Mesenchymal stem cell (in vitro differentiated cells and primary cell): ENCODE data around the gene OSBPL2.

Experiments used
- DNase-seq: peaks from one replicate; pipeline ENCODE4 v3.0.0-alpha.2; 2013
- H2AFZ ChIP-seq: one replicate; pipeline ENCODE4 v1.6.1; 2013; ENCODE audit warnings: low read depth, mild to moderate bottlenecking, control low read depth, inconsistent platforms, low read length, moderate library complexity
- H2AK5ac ChIP-seq: 2 replicates; pipeline ENCODE4 v1.6.1; 2013; ENCODE audit warnings: low read length, moderate library complexity, mild to moderate bottlenecking, inconsistent platforms; ENCODE audit not compliant: severe bottlenecking
- H2BK120ac ChIP-seq: one replicate; pipeline ENCODE4 v1.6.1; 2013; ENCODE audit warnings: low read depth, mild to moderate bottlenecking, inconsistent platforms, low read length, moderate library complexity
- H2BK12ac ChIP-seq, 2 experiments: one replicate each; pipeline ENCODE4 v1.6.1; 2013; ENCODE audit warnings: inconsistent platforms in 2 of 2, low read length in 2 of 2, mild to moderate bottlenecking in 2 of 2, moderate library complexity in 2 of 2, control low read depth in 1 of 2
- H2BK15ac ChIP-seq: one replicate; pipeline ENCODE4 v1.6.1; 2013; ENCODE audit warnings: mild to moderate bottlenecking, low read depth, inconsistent platforms; ENCODE audit not compliant: poor library complexity, severe bottlenecking
- H2BK5ac ChIP-seq: 2 replicates; pipeline ENCODE4 v1.6.1; 2013; ENCODE audit warnings: low read depth, mild to moderate bottlenecking, low read length, control low read depth, inconsistent platforms; ENCODE audit not compliant: poor library complexity, severe bottlenecking
- H3K14ac ChIP-seq, 2 experiments: one replicate each; pipeline ENCODE4 v1.6.1; 2013; ENCODE audit warnings: inconsistent platforms in 2 of 2, low read length in 2 of 2, control low read depth in 1 of 2, mild to moderate bottlenecking in 1 of 2, moderate library complexity in 1 of 2
- H3K18ac ChIP-seq, 2 experiments: one replicate each; pipeline ENCODE4 v1.6.1; 2013; ENCODE audit warnings: inconsistent platforms in 2 of 2, low read length in 2 of 2, control low read depth in 1 of 2, low read depth in 1 of 2, mild to moderate bottlenecking in 1 of 2
- H3K23ac ChIP-seq, 2 experiments: one replicate each; pipeline ENCODE4 v1.6.1; 2013; ENCODE audit warnings: inconsistent platforms in 2 of 2, low read length in 2 of 2, mild to moderate bottlenecking in 2 of 2, moderate library complexity in 2 of 2, control low read depth in 1 of 2
- H3K27ac ChIP-seq: 2 replicates; pipeline ENCODE4 v1.5.1; 2013; ENCODE audit warnings: mild to moderate bottlenecking, moderate library complexity, low read length, control low read depth, inconsistent platforms; ENCODE audit not compliant: poor library complexity, severe bottlenecking
- H3K27me3 ChIP-seq, 2 experiments: 2 replicates each; pipeline versions ENCODE4 v1.6.1 to v1.7.0; 2013; ENCODE audit warnings: low read length in 2 of 2, mild to moderate bottlenecking in 2 of 2, moderate library complexity in 2 of 2, control low read depth in 1 of 2, inconsistent platforms in 1 of 2; ENCODE audit not compliant: control insufficient read depth in 1 of 2, insufficient read depth in 1 of 2
- H3K36me3 ChIP-seq, 2 experiments: 2 replicates each; pipeline versions ENCODE4 v1.6.1 to v1.7.0; 2013; ENCODE audit warnings: low read length in 2 of 2, control low read depth in 1 of 2, inconsistent platforms in 1 of 2, low read depth in 1 of 2, mild to moderate bottlenecking in 1 of 2; ENCODE audit not compliant: insufficient read depth in 2 of 2, control insufficient read depth in 1 of 2
- H3K4ac ChIP-seq, 2 experiments: one replicate each; pipeline ENCODE4 v1.6.1; 2013; ENCODE audit warnings: inconsistent platforms in 2 of 2, low read length in 2 of 2, mild to moderate bottlenecking in 2 of 2, moderate library complexity in 2 of 2, control low read depth in 1 of 2, low read depth in 1 of 2
- H3K4me1 ChIP-seq: 2 replicates; pipeline ENCODE4 v1.6.1; 2013; ENCODE audit warnings: low read depth, low read length, control low read depth; ENCODE audit not compliant: control insufficient read depth, insufficient read depth
- H3K4me2 ChIP-seq: 2 replicates; pipeline ENCODE4 v1.6.1; 2013; ENCODE audit warnings: low read length, mild to moderate bottlenecking, inconsistent platforms; ENCODE audit not compliant: poor library complexity, severe bottlenecking
- H3K4me3 ChIP-seq, 2 experiments: 2 replicates each; pipeline versions ENCODE4 v1.5.1 to v1.7.0; 2013; ENCODE audit warnings: low read length in 2 of 2, mild to moderate bottlenecking in 2 of 2, control low read depth in 1 of 2, low read depth in 1 of 2; ENCODE audit not compliant: insufficient read depth in 1 of 2
- H3K79me1 ChIP-seq: replicated peaks from 2 replicates; pipeline ENCODE4 v1.6.1; 2013; ENCODE audit warnings: mild to moderate bottlenecking, control low read depth, low read length, inconsistent platforms; ENCODE audit not compliant: poor library complexity, severe bottlenecking
- H3K9ac ChIP-seq: 2 replicates; pipeline ENCODE4 v1.7.0; 2013; ENCODE audit warnings: mild to moderate bottlenecking, low read length, moderate library complexity
- H3K9me3 ChIP-seq: 2 replicates; pipeline ENCODE4 v1.7.0; 2013; ENCODE audit warnings: mild to moderate bottlenecking, low read length; ENCODE audit not compliant: control insufficient read depth
- H4K8ac ChIP-seq: one replicate; pipeline ENCODE4 v1.6.1; 2013; ENCODE audit warnings: inconsistent platforms, mild to moderate bottlenecking, low read length, moderate library complexity
- H4K91ac ChIP-seq: one replicate; pipeline ENCODE4 v1.6.1; 2013; ENCODE audit warnings: mild to moderate bottlenecking, low read length, inconsistent platforms
- whole genome bisulfite sequencing: methylation state at CpG from one replicate; pipeline ENCODE4 v1.1.7; 2013; ENCODE audit warnings: mixed read lengths; 5-methylcytosine and 5-hydroxymethylcytosine counted together

OSBPL2 gene

DNA sequence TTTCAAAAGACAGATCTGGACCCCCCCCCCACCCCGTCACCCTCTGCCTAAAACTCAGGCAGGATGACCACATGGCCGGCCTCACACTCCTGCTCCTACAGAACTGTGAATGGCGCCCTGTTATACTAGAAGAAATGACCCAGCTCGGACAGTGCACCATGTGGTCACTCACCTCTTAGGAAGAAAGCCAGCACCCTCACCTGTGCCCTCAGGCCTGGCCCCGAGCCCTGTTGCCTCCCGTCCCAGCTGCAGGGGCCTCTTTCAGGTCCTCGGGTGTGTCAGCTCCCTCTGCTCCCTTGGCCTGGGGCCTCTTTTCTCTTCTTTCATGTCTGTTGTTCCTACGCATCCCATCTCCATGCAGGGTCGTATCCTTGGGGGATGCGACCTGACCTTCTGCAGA, 23.7 kb downstream of the OSBPL2 start:
- WGBS = 97% methylated on average over 10 of the region's 10 CpGs
- H2AFZ ChIP-seq = no peak overlapping the region
- no peak overlapping the region for H4K8ac ChIP-seq
- H2BK5ac ChIP-seq = no peak overlapping the region
- H3K36me3 ChIP-seq = peaks cover 69 to 80% of the 10 kb centered on the region in 2 experiments
- no peak overlapping the region for H3K27ac ChIP-seq
- H3K9me3 ChIP-seq = peaks cover 12% of the 10 kb centered on the region
- H3K4me2 ChIP-seq = no peak overlapping the region
- no peak overlapping the region for H2AK5ac ChIP-seq
- H3K4me1 ChIP-seq = peaks cover 8% of the 10 kb centered on the region
- peaks cover 56% of the 10 kb centered on the region for H3K79me1 ChIP-seq
- H4K91ac ChIP-seq = no peak overlapping the region
- no peak overlapping the region for H3K18ac ChIP-seq
- no peaks in the 10 kb centered on the region for H3K27me3 ChIP-seq
- H3K23ac ChIP-seq = no peak overlapping the region
- H2BK12ac ChIP-seq = no peak overlapping the region
- no peak overlapping the region for H2BK15ac ChIP-seq
- no peak overlapping the region for H3K4ac ChIP-seq
- H2BK120ac ChIP-seq = no peak overlapping the region
- H3K9ac ChIP-seq = no peak overlapping the region
- H3K4me3 ChIP-seq = no peak overlapping the region
- no peak for DNase-seq
- no peak overlapping the region for H3K14ac ChIP-seq

GRCh38 chr20:62263396-62263795, 25.1 kb downstream of the OSBPL2 start:
- H3K9ac ChIP-seq = no peak overlapping the region
- no peak overlapping the region for H2AK5ac ChIP-seq
- H3K4ac ChIP-seq = no peak overlapping the region

GRCh38 chr20:62265365-62265764, 27.0 kb downstream of the OSBPL2 start:
- no peak overlapping the region for H3K9ac ChIP-seq
- no peak overlapping the region for H3K4ac ChIP-seq
- no peak overlapping the region for H3K4me2 ChIP-seq
- H3K27ac ChIP-seq = no peak overlapping the region
- H3K14ac ChIP-seq = no peak overlapping the region
- H4K8ac ChIP-seq = no peak overlapping the region
- no peaks in the 10 kb centered on the region for H3K4me1 ChIP-seq
- DNase-seq = no peak
- peaks cover 54% of the 10 kb centered on the region for H3K79me1 ChIP-seq
- H3K4me3 ChIP-seq = no peak overlapping the region
- no peak overlapping the region for H2BK12ac ChIP-seq
- H3K9me3 ChIP-seq = peaks cover 12% of the 10 kb centered on the region
- no peak overlapping the region for H2AFZ ChIP-seq
- no peak overlapping the region for H3K18ac ChIP-seq
- H2AK5ac ChIP-seq = no peak overlapping the region
- no peak overlapping the region for H4K91ac ChIP-seq
- no peak overlapping the region for H2BK15ac ChIP-seq
- H3K23ac ChIP-seq = no peak overlapping the region
- no peak overlapping the region for H2BK5ac ChIP-seq
- H3K27me3 ChIP-seq = no peaks in the 10 kb centered on the region
- no peak overlapping the region for H2BK120ac ChIP-seq
- no CpG with 5 or more reads among the region's 1 CpG for WGBS
- peaks cover 69 to 79% of the 10 kb centered on the region in 2 experiments for H3K36me3 ChIP-seq

More at GRCh38 chr20:62263396-62263795, 25.1 kb downstream of the OSBPL2 start:
- Histone ChIP-seq H3K27ac (no peak overlapping the region), H3K18ac (no peak overlapping the region), H2BK15ac (no peak overlapping the region), H3K14ac (no peak overlapping the region), H3K36me3 (peaks cover 70 to 78% of the 10 kb centered on the region in 2 experiments), H3K27me3 (no peaks in the 10 kb centered on the region), H3K79me1 (peaks cover 52% of the 10 kb centered on the region), H2BK120ac (no peak overlapping the region), H3K4me2 (no peak overlapping the region), H3K4me3 (no peak overlapping the region), H3K23ac (no peak overlapping the region), H2BK12ac (no peak overlapping the region), H3K9me3 (peaks cover 12% of the 10 kb centered on the region), H4K91ac (no peak overlapping the region), H2BK5ac (no peak overlapping the region), H4K8ac (no peak overlapping the region), H3K4me1 (peaks cover 7% of the 10 kb centered on the region), H2AFZ (no peak overlapping the region)
- no peak for DNase-seq
- WGBS = 99% methylated on average over 14 of the region's 14 CpGs

DNA sequence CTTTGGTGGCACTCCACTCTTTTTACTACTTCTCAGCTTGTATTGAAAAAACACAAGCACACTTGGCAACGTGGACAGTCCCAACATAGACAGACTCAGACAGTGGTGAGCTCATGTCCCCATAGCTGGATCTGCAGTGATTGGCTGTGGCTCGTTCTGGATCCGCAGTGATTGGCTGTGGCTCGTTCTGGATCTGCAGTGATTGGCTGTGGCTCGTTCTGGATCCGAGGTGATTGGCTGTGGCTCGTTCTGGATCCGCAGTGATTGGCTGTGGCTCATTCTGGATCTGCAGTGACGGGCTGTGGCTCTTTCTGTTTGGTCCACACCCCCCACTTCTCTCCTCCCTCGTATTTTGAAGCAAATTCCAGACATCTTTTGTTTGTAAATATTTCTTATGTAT, 28.0 kb downstream of the OSBPL2 start:
- WGBS = 94% methylated on average over 9 of the region's 10 CpGs
- Histone ChIP-seq H3K4me3 (no peak overlapping the region), H3K23ac (no peak overlapping the region), H2BK12ac (no peak overlapping the region), H2BK5ac (no peak overlapping the region), H4K8ac (no peak overlapping the region), H2AK5ac (no peak overlapping the region), H2BK120ac (no peak overlapping the region), H3K79me1 (peaks cover 55% of the 10 kb centered on the region), H3K14ac (no peak overlapping the region), H3K27ac (no peak overlapping the region), H3K4me1 (no peaks in the 10 kb centered on the region), H2AFZ (no peak overlapping the region), H2BK15ac (no peak overlapping the region), H3K18ac (no peak overlapping the region), H4K91ac (no peak overlapping the region), H3K4me2 (no peak overlapping the region), H3K27me3 (no peaks in the 10 kb centered on the region), H3K36me3 (peaks cover 63 to 75% of the 10 kb centered on the region in 2 experiments), H3K9me3 (peaks cover 12% of the 10 kb centered on the region), H3K9ac (no peak overlapping the region), H3K4ac (no peak overlapping the region)
- DNase-seq = peak; percentile 8
